Renal cortex interstitium (tissue), 11 donors: ENCODE results near the gene LIN7C. TPM values are rescaled to one million over a fixed set of nuclear protein-coding genes. Genes with fewer than 3 reads are reported as not detected.
"Not testable (repeated sequence)": the region's sequence is repeated elsewhere in the genome, so short reads cannot be mapped to it uniquely, and the experiment has no call there.

Experiments
- DNase-seq, 11 donors: peaks; one replicate each; pipeline ENCODE4 v3.0.0-alpha.2; 2013; ENCODE audit warnings: low read depth in 9 of 11, low spot score in 4 of 11; ENCODE audit errors: extremely low read depth in 1 of 11
- polyA plus RNA-seq, 3 donors: library from polyadenylated mRNA; unstranded; fragments of 120-200 nt; gene quantifications; one replicate each; pipeline ENCODE4 v1.2.1, GENCODE V29; 2013; ENCODE audit not compliant: insufficient read length in 3 of 3

Gene LIN7C
- polyA plus RNA-seq, 3 donors: 19.3 to 27.0 (median 27.0) TPM

DNA sequence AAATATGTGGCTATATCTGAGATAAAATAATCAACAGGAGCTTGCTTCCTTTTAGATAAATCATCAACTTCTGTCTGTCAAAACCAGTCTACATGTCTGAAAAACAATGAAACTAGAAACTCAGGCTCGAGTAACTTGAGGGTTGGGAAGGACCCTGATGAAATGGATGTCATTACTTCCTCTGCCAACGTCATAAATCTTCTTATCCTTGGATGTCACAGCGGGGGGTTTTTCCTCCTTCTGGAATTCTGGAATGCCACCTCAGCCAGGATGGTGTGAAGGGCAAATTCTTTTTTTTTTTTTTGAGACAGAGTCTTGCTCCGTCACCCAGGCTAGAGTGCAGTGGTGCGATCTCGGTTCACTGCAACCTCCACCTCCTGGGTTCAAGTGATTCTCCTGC is 47.4 kb downstream of the LIN7C start:
- no peak for DNase-seq

DNA sequence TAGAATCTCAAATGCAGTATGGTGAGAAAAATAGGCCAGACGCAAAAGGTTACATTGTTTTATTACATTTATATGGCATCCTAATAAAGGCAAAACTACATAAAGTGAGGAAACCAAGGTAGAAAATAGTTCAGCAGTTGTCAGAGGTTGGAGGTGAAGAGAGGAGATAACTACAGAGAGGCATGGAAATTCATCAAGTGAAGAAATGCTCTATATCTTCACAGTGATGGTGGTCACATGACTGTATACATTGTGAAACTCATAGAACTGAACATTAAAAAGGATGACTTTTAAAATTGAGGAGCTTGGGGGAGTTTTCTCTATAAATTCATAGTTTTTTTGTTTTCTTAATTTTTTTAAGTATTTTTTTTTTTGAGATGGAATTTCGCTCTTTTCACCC is 48.4 kb downstream of the LIN7C start:
- no peak for DNase-seq

DNA sequence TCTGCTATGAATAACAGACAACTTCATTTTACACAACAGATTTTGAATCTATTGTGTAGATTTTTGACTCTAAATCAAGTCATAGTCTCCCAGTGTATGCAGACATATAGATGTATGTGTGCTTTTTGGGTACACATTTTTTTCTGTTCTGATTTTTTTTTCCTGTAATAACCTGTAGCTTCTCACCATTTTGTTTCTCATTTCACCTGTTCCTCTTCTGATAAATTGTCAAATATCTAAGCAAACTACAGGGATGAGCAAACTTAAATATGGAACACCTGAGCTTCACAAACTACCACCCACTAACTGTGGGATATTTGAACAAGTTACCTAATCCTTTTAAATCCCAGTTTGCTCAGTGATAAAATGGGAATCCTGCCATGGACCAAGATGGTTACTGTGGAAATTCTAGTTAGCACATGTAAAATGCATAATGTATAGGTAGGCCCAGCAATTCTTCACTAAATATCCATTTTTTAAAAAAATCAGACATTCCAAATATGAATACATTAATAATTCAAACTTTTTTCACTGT is 49.7 kb downstream of the LIN7C start:
- DNase-seq: no peak

DNA sequence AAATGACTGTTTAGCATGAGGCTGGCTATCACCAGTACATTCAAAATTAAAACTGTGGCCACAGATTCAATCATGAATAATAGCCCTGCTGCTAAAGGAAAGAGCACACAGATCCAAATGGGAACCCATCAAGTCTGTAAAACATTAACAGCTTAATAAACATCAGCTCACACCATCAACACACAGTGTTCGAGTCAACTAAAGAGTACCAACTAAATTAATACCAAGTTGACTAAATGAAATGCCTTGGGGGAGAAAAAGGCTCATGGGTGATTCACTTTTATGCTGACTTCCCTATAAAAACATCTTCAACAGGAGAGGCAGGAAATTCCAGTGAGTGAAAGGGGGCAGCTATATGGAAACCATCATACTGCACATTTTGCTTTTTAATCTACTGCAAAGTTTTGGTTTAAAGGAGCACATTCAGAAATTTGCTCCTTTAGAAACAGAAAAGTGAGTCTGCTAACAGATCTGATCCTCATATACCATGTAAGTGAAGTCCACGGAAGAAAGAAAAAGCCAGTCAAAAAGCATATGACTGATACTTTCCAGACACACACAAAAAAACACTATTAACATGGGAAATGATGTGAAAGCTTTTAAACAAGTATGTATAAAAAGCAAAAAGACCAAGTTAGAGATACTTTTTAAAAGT is 50.3 kb downstream of the LIN7C start:
- peak in 1 of 11 donors; percentile 43 for DNase-seq

DNA sequence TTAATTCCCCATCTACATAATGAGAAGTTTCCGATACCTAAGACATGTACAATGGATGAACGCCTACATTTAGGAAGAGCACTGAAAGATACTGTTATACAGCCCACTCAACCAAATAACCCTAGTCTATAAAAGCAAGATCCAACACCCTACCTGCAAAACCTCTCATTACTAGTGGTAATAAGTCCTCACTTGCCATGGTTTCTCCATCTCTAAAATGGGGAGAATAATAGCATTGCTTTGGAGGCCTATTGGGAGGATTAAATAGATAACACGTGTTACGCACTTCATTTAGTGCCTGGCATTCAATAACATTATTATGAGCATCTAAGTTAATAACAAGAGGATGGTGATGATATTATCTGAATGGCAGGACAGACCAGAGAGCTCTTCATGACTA is 50.9 kb downstream of the LIN7C start:
- DNase-seq: no peak

DNA sequence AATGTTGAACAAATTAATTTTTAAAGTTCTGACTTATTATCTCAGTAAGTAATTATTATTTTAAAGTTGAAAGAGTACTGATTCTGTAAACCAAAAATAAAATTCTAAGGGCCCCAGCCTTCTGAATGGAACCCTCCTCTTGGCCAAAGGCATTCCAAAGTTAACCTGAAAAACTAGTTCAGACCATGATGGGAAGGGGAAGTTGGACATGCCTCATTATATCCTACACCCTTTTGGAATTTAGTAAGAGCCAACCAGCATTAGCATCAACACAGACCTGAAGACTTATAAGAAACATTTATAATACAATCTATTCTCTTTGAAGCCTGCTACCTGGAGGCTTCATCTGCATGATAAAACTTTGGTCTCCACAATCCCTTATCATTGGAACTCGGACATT is 52.9 kb downstream of the LIN7C start:
- DNase-seq: no peak

DNA sequence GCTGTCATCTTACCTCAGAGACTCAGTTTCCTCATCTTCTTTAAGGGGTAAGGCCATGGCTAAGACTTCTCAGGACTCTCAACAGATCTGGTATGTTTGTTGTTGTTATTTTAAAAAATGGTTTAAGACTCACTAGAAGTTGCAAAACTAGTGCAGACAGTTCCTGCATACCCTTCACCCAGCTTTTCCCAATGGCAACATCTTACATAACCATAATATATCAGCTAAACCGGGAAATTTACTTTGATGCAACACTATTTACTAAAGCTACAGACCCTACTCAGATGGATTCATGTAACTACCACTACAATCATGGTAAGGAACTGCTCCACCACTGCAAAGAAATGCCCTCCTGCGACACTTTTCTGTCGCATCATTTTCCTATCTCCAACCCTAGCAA is 54.4 kb downstream of the LIN7C start:
- DNase-seq: no peak

DNA sequence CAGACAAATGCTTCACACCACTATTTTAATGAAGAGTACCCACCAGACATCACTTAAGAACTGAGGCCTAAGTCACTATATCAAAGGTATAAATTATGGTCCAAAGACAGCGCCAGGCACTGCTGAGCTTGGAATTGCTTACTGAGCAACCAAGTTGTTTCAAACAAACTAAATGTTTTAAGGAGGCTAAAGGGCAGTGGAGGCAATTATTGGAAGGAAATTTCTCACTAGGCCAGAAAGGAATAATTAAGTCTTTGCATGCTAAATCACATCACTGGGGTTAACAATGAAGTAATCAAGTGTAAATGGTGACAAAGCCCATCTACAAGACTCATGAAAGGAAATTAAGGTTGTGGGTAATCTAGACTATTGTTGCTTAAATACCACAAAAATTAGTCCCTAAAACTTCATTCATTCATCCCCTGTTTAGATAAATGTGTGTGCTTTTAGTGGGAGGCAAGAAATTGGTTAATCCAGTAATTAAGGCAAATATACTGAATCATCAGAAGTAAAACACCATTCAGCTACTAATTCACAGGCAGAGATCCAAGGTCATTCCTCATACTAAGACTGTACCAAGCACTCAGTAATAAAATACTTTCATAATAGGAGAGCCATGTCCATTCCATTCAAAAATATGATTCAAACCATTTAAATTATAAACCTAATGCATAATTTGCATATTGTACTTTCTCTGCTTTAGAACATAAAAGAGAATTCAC is 55.2 kb downstream of the LIN7C start:
- DNase-seq: no peak

DNA sequence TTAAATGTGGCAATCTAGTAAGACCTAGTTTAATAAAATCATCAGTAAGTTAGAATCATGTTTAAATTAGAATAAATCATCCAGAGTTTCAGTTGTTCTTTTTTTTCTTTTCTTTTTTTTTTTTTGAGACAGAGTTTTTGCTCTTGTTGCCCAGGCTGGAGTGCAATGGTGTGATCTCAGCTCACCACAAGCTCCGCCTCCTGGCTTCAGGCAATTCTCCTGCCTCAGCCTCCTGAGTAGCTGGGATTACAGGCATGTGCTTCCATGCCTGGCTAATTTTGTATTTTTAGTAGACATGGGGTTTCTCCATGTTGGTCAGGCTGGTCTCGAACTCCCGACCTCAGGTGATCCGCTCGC is 58.4 kb downstream of the LIN7C start:
- DNase-seq: not testable (repeated sequence)

DNA sequence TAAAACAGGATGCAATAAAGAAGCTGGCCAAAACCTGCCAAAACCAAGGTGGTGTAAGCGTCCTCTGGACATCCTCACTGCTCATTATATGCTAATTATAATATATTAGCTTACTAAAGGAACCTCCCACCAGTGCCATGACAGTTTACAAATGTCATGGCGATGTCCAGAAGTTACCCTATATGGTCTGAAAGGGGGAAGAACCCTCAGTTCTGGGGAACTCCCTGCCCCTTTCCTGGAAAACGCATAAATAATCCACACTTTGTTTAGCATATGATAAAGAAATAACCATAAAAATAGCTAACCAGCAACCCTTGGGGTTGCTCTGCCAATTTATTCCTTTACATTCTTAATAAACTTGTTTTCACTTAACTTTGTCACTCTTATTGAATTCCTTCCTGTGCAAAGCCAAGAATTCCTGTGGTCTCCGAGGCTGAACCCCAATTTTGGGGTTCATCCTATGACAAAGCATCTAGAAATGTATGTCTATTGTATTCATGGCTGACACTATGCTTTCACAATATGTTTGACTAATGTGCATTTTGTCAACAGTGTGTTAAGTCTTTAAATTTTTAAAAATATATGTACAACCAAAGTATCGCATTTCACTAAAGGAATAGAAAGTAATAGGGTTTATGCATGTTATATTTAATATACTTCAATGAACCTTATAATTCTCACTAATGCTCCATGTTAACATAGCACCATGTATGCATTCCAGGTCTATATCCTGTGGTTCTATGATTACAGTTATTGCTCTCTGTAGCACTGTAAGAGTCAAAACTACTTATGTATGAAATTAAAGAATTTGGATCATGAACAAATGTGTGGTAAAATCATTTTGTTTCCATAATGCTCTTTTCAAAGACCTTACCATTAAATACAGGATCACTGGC is 59.0 kb downstream of the LIN7C start:
- no peak for DNase-seq

DNA sequence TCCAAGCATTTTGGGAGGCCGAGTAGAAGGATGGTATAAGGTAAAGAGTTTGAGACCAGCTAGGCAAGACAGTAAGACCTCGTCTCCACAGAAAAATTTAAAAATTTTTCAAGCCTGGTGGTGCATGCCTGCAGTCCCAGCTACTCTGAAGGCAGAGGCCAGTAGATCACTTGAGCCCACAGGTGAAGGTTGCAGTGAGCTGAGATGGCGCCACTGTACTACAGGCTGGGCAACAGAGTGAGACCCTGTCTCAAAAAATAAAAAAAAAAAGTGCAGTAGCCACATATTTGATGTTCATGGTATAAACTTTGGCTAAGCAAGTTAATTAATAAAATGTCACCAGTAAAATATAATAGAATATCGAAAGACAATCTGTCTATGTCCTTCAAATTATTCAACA is 60.9 kb downstream of the LIN7C start:
- DNase-seq: no peak

DNA sequence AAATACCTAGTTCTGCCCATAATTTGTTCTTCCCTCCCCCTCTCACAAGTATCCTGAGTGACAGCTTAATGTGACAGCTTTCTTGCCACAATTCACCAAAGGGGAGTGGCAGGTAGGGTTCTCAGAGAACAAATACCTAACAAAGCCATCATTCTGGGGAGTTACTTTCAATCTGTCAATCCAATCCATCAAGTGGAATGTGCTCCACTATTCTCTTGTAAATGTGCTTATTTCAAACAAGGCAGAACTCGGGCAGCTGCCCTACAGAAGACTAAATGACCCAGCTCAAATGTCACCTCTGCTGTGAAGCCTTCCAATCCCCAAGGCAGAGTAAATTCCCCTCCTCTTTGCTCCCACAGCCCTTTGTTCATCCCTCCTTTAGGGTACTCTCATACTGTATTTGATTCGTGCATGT is 61.8 kb downstream of the LIN7C start:
- no peak for DNase-seq

Other genes with a start within 250 kb of the LIN7C start
- 10 to 100 TPM; 28.1 to 34.4 (median 31.8) TPM for gene CCDC34, start 143.6 kb downstream of the LIN7C start, polyA plus RNA-seq
- 100 to 1,000 TPM; 109 to 151 (median 136) TPM for gene LGR4, start 34.0 kb downstream of the LIN7C start, polyA plus RNA-seq
- 1 to 10 TPM; 1.4 to 1.9 (median 1.6) TPM for gene BDNF, start 193.7 kb upstream of the LIN7C start, polyA plus RNA-seq